AG10803 (cell line): ENCODE measurements around the gene MDM1.

Experiments used
- DNase-seq: peaks from one replicate; pipeline ENCODE4 v3.0.0; 2010; ENCODE audit warnings: low read depth
- H3K4me3 ChIP-seq: 2 replicates; pipeline ENCODE4 v1.5.1; 2011; ENCODE audit warnings: mild to moderate bottlenecking, low read length, control low read depth
- CTCF ChIP-seq: conservative IDR thresholded peaks from 2 replicates; pipeline ENCODE4 v1.5.1; 2011; ENCODE audit warnings: mild to moderate bottlenecking, low read length, control low read depth, inconsistent platforms

MDM1 gene

GRCh38 chr12:68297929-68298328, 34.2 kb downstream of the MDM1 start:
- TF ChIP-seq CTCF: no peak
- H3K4me3 ChIP-seq: no peak overlapping the region
- no peak for DNase-seq

GRCh38 chr12:68294251-68294650, 37.9 kb downstream of the MDM1 start:
- H3K4me3 ChIP-seq: no peak overlapping the region
- DNase-seq: no peak
- no peak for TF ChIP-seq CTCF

- H3K4me3 ChIP-seq: no peak overlapping the region
- no peak for TF ChIP-seq CTCF
- DNase-seq: no peak
These were observed 38.8 kb downstream of the MDM1 start for GRCh38 chr12:68293347-68293746.

- no peak for TF ChIP-seq CTCF
These were observed 39.8 kb downstream of the MDM1 start for GRCh38 chr12:68292151-68292943.

GRCh38 chr12:68291396-68292036, 40.6 kb downstream of the MDM1 start:
- no peak for DNase-seq
- no peak for TF ChIP-seq CTCF
- no peak overlapping the region for H3K4me3 ChIP-seq

More at GRCh38 chr12:68292151-68292943, 39.8 kb downstream of the MDM1 start:
- no peak overlapping the region for H3K4me3 ChIP-seq
- no peak for DNase-seq

GRCh38 chr12:68290126-68290525, 42.0 kb downstream of the MDM1 start:
- no peak for TF ChIP-seq CTCF
- H3K4me3 ChIP-seq: no peak overlapping the region
- no peak for DNase-seq

- TF ChIP-seq CTCF: no peak
- no peak overlapping the region for H3K4me3 ChIP-seq
- no peak for DNase-seq
These were observed 45.1 kb downstream of the MDM1 start for GRCh38 chr12:68287106-68287505.
